ENCODE data around the gene TENT5C. TPM values are rescaled to one million over a fixed set of nuclear protein-coding genes. Genes with fewer than 3 reads are reported as not detected.
A peak's percentile ranks its signal among the peaks of the same experiment; 100 is the strongest.

TENT5C gene
- total and polyA plus RNA-seq, 2 of the 13 experiments (the other 11 are each of a cell fraction or from before 2014, with no cell fraction given) = 0.02 to 0.38 TPM

GRCh38 chr1:117605164-117605773, 579 bp upstream of the TENT5C start (continued):
- TF ChIP-seq GLMP (CRISPR knock-in tag; IDR thresholded peaks at IDR 0.05; ENCODE audit: borderline replicate concordance) (no peak), NFKBIZ (CRISPR knock-in tag; IDR thresholded peaks at IDR 0.05) (no peak), ZNF501 (CRISPR knock-in tag; IDR thresholded peaks at IDR 0.05) (peak; percentile 49), ZNF503 (CRISPR knock-in tag; IDR thresholded peaks at IDR 0.05) (no peak), ZNF687 (CRISPR knock-in tag; IDR thresholded peaks at IDR 0.05) (peak; percentile 23; the same call in 1 of the 2 replicates), PHF8 (CRISPR knock-in tag; IDR thresholded peaks at IDR 0.05) (0 out of 2 replicates have a peak, but pooled peaks have one; percentile 25), MTA3 (CRISPR knock-in tag; IDR thresholded peaks at IDR 0.05) (no peak)

Measured in HepG2 (cell line).